AG10803 (cell line): ENCODE results near the gene CCNY.

Experiments used
- DNase-seq: peaks from one replicate; pipeline ENCODE4 v3.0.0; 2010; ENCODE audit warnings: low read depth
- H3K4me3 ChIP-seq: 2 replicates; pipeline ENCODE4 v1.5.1; 2011; ENCODE audit warnings: mild to moderate bottlenecking, low read length, control low read depth
- CTCF ChIP-seq: conservative IDR thresholded peaks from 2 replicates; pipeline ENCODE4 v1.5.1; 2011; ENCODE audit warnings: mild to moderate bottlenecking, low read length, control low read depth, inconsistent platforms

The CCNY gene

GRCh38 chr10:35498693-35499092 lies 162.4 kb downstream of the CCNY start:
- no peak for DNase-seq
- TF ChIP-seq CTCF = no peak
- H3K4me3 ChIP-seq = no peak overlapping the region

- TF ChIP-seq CTCF = no peak
- H3K4me3 ChIP-seq = no peak overlapping the region
- no peak for DNase-seq
Observed at GRCh38 chr10:35501923-35502322, 165.6 kb downstream of the CCNY start.

- no peak overlapping the region for H3K4me3 ChIP-seq
- TF ChIP-seq CTCF = no peak
- no peak for DNase-seq
Observed at GRCh38 chr10:35502692-35503091, 166.4 kb downstream of the CCNY start.

- TF ChIP-seq CTCF = no peak
- DNase-seq = no peak
- no peak overlapping the region for H3K4me3 ChIP-seq
Observed at GRCh38 chr10:35503578-35503977, 167.3 kb downstream of the CCNY start.

DNA sequence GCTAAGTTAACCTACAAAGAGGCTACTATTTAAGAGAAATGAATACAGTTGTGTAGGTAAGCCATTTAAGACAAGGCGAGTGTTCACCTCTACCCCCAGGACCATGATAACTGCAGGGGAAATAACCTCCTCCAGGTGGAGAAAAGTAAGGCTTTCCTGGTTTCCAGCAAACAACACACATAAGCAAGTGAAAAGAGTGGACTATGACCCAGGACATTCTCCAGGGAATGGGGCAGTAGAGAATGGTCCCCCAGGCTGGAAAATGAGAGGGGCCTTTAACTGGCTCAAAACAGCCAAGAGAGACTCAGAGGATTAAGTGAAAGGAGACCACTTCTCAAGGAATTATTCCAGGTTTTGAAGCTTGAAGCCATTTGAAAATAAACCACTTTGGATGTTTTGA lies 167.8 kb downstream of the CCNY start:
- H3K4me3 ChIP-seq = no peak overlapping the region
- TF ChIP-seq CTCF = no peak
- no peak for DNase-seq

DNA sequence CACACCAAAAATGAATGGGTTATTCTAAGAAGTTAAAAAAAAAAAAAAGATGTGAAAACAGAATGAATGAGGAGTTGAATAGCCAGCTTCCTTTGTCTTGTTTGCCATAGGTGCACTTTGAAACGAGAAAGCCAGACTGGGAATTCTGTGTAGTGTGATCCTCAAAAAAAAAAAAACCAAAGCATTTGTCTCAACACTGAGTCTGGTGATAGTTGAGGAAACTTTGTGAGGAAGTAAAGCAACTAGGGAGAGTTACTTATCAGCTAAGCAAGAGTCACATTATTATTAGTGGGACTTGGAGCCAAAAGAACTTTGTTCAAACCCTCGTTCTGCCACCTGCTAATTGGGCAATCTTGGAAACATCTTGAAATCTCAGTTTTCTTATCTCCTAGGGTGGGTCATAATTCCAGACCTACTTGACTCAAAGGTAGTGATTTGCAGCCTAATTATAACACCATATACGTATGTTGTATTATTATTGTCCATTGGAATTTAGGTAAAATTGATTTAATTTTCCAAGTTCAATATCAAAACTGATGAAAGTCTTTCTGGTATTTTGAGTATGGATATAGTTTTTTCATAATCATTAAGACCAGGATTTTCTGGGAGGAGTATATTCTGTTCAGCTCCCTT lies 169.0 kb downstream of the CCNY start:
- TF ChIP-seq CTCF = no peak
- no peak for DNase-seq
- no peak overlapping the region for H3K4me3 ChIP-seq

GRCh38 chr10:35506741-35507140 lies 170.4 kb downstream of the CCNY start:
- no peak for DNase-seq
- no peak for TF ChIP-seq CTCF
- no peak overlapping the region for H3K4me3 ChIP-seq
